ENCODE measurements around the gene ZBTB5. TPM values are rescaled to one million over a fixed set of nuclear protein-coding genes. Genes with fewer than 3 reads are reported as not detected.
"Not testable (repeated sequence)": the region's sequence is repeated elsewhere in the genome, so short reads cannot be mapped to it uniquely, and the experiment has no call there.

The ZBTB5 gene
- total and polyA plus RNA-seq, 4 donors: 3.2 to 21.9 (median 8.3) TPM

DNA sequence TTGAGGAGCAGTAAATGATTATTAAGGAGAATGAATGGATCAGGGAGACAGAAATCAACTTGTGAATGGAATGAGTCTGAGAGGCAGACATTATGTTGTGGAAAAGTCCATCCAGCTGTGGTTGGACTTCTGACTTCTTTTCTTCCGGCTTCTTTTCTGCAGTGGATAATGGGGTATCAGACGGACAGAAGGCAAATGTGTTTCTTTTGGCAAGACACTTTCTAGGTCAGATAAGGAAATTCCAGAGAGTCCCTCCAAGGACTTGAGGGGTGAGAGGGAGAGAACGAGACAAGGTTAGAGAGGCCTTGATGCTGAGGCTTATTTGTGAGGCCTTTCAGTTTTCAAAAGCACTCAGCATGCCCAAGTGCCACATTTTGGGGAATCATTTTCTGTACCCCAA is 59.9 kb downstream of the ZBTB5 start:
- no peak for ATAC-seq (ENCODE audit: insufficient read depth, low FRiP score)
- H3K9ac ChIP-seq (ENCODE audit: insufficient read depth in 1 of 2, low read length in 2 of 2): no peak overlapping the region
- peaks cover 0 to 13% (median 5%) of the 10 kb centered on the region in 5 donors for H3K4me1 ChIP-seq (ENCODE audit: control insufficient read depth in 5 of 5, insufficient read depth in 5 of 5, low read length in 5 of 5)
- TF ChIP-seq, protein P1, sequence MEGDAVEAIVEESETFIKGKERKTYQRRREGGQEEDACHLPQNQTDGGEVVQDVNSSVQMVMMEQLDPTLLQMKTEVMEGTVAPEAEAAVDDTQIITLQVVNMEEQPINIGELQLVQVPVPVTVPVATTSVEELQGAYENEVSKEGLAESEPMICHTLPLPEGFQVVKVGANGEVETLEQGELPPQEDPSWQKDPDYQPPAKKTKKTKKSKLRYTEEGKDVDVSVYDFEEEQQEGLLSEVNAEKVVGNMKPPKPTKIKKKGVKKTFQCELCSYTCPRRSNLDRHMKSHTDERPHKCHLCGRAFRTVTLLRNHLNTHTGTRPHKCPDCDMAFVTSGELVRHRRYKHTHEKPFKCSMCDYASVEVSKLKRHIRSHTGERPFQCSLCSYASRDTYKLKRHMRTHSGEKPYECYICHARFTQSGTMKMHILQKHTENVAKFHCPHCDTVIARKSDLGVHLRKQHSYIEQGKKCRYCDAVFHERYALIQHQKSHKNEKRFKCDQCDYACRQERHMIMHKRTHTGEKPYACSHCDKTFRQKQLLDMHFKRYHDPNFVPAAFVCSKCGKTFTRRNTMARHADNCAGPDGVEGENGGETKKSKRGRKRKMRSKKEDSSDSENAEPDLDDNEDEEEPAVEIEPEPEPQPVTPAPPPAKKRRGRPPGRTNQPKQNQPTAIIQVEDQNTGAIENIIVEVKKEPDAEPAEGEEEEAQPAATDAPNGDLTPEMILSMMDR (IDR thresholded peaks at IDR 0.05; ENCODE audit: control extremely low read depth, extremely low read depth): no peak
- H3K36me3 ChIP-seq (ENCODE audit: control insufficient read depth in 4 of 4, insufficient read depth in 4 of 4, low read length in 4 of 4): no peaks in the 10 kb centered on the region
- no peak overlapping the region for H3K27ac ChIP-seq (ENCODE audit: low read depth in 1 of 2, low read length in 1 of 2)
- WGBS, 2 donors: 59 to 81% methylated on average over 3 of the region's 3 CpGs
- no peak overlapping the region for H3K4me3 ChIP-seq
- DNase-seq: peak; percentile 28 to 88 (median 86)
- H3K9me3 ChIP-seq (ENCODE audit: control insufficient read depth in 4 of 4, insufficient read depth in 3 of 4, low read length in 3 of 4): no peaks in the 10 kb centered on the region
- no peaks in the 10 kb centered on the region for H3K27me3 ChIP-seq (ENCODE audit: control insufficient read depth in 3 of 3, insufficient read depth in 3 of 3, low read length in 2 of 3)

DNA sequence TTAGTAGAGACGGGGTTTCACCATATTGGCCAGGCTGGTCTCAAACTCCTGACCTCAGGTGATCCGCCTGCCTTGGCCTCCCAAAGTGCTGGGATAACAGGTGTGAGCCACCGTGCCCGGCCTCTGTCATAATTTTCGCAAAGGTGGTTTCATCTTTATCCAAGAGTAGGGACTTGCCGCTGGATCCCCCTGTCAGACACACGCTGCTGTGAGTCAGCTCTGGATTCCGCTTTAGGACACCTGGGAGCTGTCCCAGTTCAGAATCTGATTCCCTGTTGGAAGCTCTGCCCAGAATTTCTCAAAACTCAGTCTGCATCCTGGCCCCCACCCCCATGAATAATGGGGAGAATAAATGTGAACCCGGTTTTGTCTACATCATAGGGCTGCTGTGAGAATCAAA is 60.7 kb downstream of the ZBTB5 start:
- ATAC-seq (ENCODE audit: insufficient read depth, low FRiP score) (no peak), DNase-seq (no peak)
- H3K9me3 ChIP-seq (ENCODE audit: control insufficient read depth in 4 of 4, insufficient read depth in 3 of 4, low read length in 3 of 4): no peaks in the 10 kb centered on the region
- no peak overlapping the region for H3K4me3 ChIP-seq
- no peaks in the 10 kb centered on the region for H3K27me3 ChIP-seq (ENCODE audit: control insufficient read depth in 3 of 3, insufficient read depth in 3 of 3, low read length in 2 of 3)
- TF ChIP-seq, protein P1 (IDR thresholded peaks at IDR 0.05; ENCODE audit: control extremely low read depth, extremely low read depth): no peak
- H3K27ac ChIP-seq (ENCODE audit: low read depth in 1 of 2, low read length in 1 of 2): no peak overlapping the region
- no peak overlapping the region for H3K9ac ChIP-seq (ENCODE audit: insufficient read depth in 1 of 2, low read length in 2 of 2)
- peaks cover 0 to 13% (median 5%) of the 10 kb centered on the region in 5 donors for H3K4me1 ChIP-seq (ENCODE audit: control insufficient read depth in 5 of 5, insufficient read depth in 5 of 5, low read length in 5 of 5)
- no peaks in the 10 kb centered on the region for H3K36me3 ChIP-seq (ENCODE audit: control insufficient read depth in 4 of 4, insufficient read depth in 4 of 4, low read length in 4 of 4)
- 90 to 92% methylated on average over 9 of the region's 9 CpGs for WGBS, 2 donors

DNA sequence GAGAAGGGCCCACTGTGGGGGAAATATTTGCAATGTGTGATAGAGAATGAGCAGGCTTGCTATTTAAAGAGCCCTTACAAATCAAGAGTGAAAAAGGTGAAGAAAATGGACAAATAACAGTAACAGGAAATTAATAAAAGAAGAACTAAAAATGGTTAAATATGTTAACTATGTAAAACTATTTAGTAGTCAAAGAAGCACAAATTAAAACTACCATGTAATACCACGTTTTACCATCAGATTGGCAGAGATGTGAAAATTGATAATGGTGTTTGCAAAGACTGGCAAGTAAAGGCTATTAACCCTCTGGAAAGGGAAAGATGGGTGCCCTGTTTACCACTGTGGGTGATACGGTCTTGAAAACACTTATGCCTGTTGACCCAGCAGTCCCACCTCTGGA is 65.9 kb downstream of the ZBTB5 start:
- WGBS, 2 donors: 71 to 88% methylated on average over 2 of the region's 2 CpGs
- H3K27me3 ChIP-seq (ENCODE audit: control insufficient read depth in 3 of 3, insufficient read depth in 3 of 3, low read length in 2 of 3): no peaks in the 10 kb centered on the region
- no peaks in the 10 kb centered on the region for H3K4me1 ChIP-seq (ENCODE audit: control insufficient read depth in 5 of 5, insufficient read depth in 5 of 5, low read length in 5 of 5)
- no peaks in the 10 kb centered on the region for H3K36me3 ChIP-seq (ENCODE audit: control insufficient read depth in 4 of 4, insufficient read depth in 4 of 4, low read length in 4 of 4)
- no peak overlapping the region for H3K27ac ChIP-seq (ENCODE audit: low read depth in 1 of 2, low read length in 1 of 2)
- peaks cover 0 to 1% (median 0%) of the 10 kb centered on the region in 4 donors for H3K9me3 ChIP-seq (ENCODE audit: control insufficient read depth in 4 of 4, insufficient read depth in 3 of 4, low read length in 3 of 4)
- H3K9ac ChIP-seq (ENCODE audit: insufficient read depth in 1 of 2, low read length in 2 of 2): no peak overlapping the region
- no peak overlapping the region for H3K4me3 ChIP-seq
- ATAC-seq (ENCODE audit: insufficient read depth, low FRiP score) (no peak), DNase-seq (no peak)
- TF ChIP-seq, protein P1 (IDR thresholded peaks at IDR 0.05; ENCODE audit: control extremely low read depth, extremely low read depth): no peak

DNA sequence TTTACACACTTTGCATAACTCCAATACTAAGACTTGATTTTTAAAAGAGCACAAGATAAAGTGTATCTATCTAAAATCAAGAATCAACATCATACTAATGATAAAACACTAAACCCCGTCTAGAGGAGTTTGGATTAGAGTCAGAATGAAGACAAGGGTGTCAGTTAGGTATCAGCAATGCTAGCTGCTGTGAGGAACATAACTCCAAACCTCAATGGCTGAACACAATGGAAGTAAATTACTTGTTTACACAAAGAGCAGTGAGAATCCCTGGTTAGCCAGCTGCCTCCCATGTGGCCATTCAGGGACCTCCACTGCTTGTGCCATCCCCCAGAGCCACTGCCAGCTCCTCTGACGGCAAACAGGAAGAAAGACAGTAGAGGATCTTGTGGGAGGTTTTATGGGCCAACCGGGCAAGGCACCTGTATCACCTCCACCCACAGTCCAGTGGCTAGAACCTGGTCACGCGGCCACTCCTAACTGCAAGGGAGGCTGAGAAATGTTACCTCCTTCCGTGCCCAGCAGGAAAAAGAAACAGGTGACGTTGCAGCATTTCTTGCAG is 66.7 kb downstream of the ZBTB5 start:
- Histone ChIP-seq H3K27me3 (ENCODE audit: control insufficient read depth in 3 of 3, insufficient read depth in 3 of 3, low read length in 2 of 3) (no peaks in the 10 kb centered on the region), H3K9ac (ENCODE audit: insufficient read depth in 1 of 2, low read length in 2 of 2) (no peak overlapping the region), H3K9me3 (ENCODE audit: control insufficient read depth in 4 of 4, insufficient read depth in 3 of 4, low read length in 3 of 4) (peaks cover 0 to 2% (median 0%) of the 10 kb centered on the region in 4 donors), H3K36me3 (ENCODE audit: control insufficient read depth in 4 of 4, insufficient read depth in 4 of 4, low read length in 4 of 4) (no peaks in the 10 kb centered on the region), H3K4me1 (ENCODE audit: control insufficient read depth in 5 of 5, insufficient read depth in 5 of 5, low read length in 5 of 5) (no peaks in the 10 kb centered on the region), H3K27ac (ENCODE audit: low read depth in 1 of 2, low read length in 1 of 2) (no peak overlapping the region), H3K4me3 (no peak overlapping the region)
- ATAC-seq (ENCODE audit: insufficient read depth, low FRiP score): no peak
- TF ChIP-seq, protein P1 (IDR thresholded peaks at IDR 0.05; ENCODE audit: control extremely low read depth, extremely low read depth): no peak
- 74 to 83% methylated on average over 7 of the region's 7 CpGs for WGBS, 2 donors
- no peak for DNase-seq

DNA sequence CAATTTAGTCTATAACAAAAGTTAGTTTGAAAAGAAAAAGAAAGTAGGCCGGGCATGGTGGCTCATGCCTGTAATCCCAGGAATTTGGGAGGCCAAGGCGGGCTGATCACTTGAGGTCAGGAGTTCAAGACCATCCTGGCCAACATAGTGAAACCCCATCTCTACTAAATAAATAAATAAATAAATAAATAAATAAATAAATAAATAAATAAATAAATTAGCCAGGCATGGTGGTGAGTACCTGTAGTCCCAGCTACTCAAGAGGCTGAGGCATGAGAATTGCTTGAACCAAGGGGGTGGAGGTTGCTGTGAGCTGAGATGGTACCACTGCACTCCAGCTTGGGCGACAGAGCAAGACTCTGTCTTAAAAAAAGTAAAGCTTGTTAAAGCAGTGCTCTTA is 67.3 kb downstream of the ZBTB5 start:
- 93 to 97% methylated on average over 3 of the region's 3 CpGs for WGBS, 2 donors
- H3K9ac ChIP-seq (ENCODE audit: insufficient read depth in 1 of 2, low read length in 2 of 2); H3K27me3 ChIP-seq (ENCODE audit: control insufficient read depth in 3 of 3, insufficient read depth in 3 of 3, low read length in 2 of 3); H3K4me1 ChIP-seq (ENCODE audit: control insufficient read depth in 5 of 5, insufficient read depth in 5 of 5, low read length in 5 of 5); ATAC-seq (ENCODE audit: insufficient read depth, low FRiP score); H3K27ac ChIP-seq (ENCODE audit: low read depth in 1 of 2, low read length in 1 of 2); DNase-seq; H3K36me3 ChIP-seq (ENCODE audit: control insufficient read depth in 4 of 4, insufficient read depth in 4 of 4, low read length in 4 of 4); H3K9me3 ChIP-seq (ENCODE audit: control insufficient read depth in 4 of 4, insufficient read depth in 3 of 4, low read length in 3 of 4); H3K4me3 ChIP-seq: not testable (repeated sequence)

Data from lung (tissue), 12 donors.